Measurements from ENCODE around the gene CHRNA10. TPM values are rescaled to one million over a fixed set of nuclear protein-coding genes. Genes with fewer than 3 reads are reported as not detected.
"Not testable (repeated sequence)": the region's sequence is repeated elsewhere in the genome, so short reads cannot be mapped to it uniquely, and the experiment has no call there.

The CHRNA10 gene
- total RNA-seq, 4 donors from 2014 or later = 0.38 to 1.1 (median 1.1) TPM; not detected in 1

- Histone ChIP-seq H3K27me3 (peaks cover 0 to 5% (median 0%) of the 10 kb centered on the region in 4 donors), H3K4me1 (no peaks in the 10 kb centered on the region), H3K9me3 (no peaks in the 10 kb centered on the region), H3K36me3 (peaks cover 0 to 12% (median 0%) of the 10 kb centered on the region in 3 donors), H3K27ac (no peak overlapping the region), H3K4me3 (no peak overlapping the region)
- WGBS, 2 donors = 73 to 91% methylated on average over 3 to 15 of the region's 33 CpGs
- DNase-seq = no peak
- no peak for TF ChIP-seq CTCF (IDR thresholded peaks at IDR 0.05)
- no peak for TF ChIP-seq POLR2A (IDR thresholded peaks at IDR 0.05)
- intact Hi-C loops (cut with DNase I) = no loop called here
Observed at GRCh38 chr11:3659595-3660515, 11.3 kb downstream of the CHRNA10 start.

GRCh38 chr11:3658252-3658651 is 12.9 kb downstream of the CHRNA10 start:
- TF ChIP-seq CTCF (IDR thresholded peaks at IDR 0.05) = no peak
- no peak for TF ChIP-seq POLR2A (IDR thresholded peaks at IDR 0.05)
- intact Hi-C loops (cut with DNase I) = no loop called here
- WGBS, 2 donors = 86 to 90% methylated on average over 7 of the region's 8 CpGs
- H3K27me3 ChIP-seq = peaks cover 0 to 5% (median 0%) of the 10 kb centered on the region in 4 donors
- H3K9me3 ChIP-seq = no peaks in the 10 kb centered on the region
- H3K27ac ChIP-seq = no peak overlapping the region
- no peaks in the 10 kb centered on the region for H3K36me3 ChIP-seq
- no peaks in the 10 kb centered on the region for H3K4me1 ChIP-seq
- H3K4me3 ChIP-seq = no peak overlapping the region
- DNase-seq = no peak

- DNase-seq; H3K4me1 ChIP-seq; H3K4me3 ChIP-seq; H3K36me3 ChIP-seq; H3K27ac ChIP-seq; H3K27me3 ChIP-seq; H3K9me3 ChIP-seq; intact Hi-C loops (cut with DNase I): not testable (repeated sequence)
- 77 to 90% methylated on average over 3 to 5 of the region's 5 CpGs for WGBS, 2 donors
Observed at GRCh38 chr11:3657331-3657730, 13.9 kb downstream of the CHRNA10 start.

- Histone ChIP-seq H3K9me3 (no peaks in the 10 kb centered on the region), H3K4me1 (no peaks in the 10 kb centered on the region), H3K27ac (no peak overlapping the region), H3K27me3 (peaks cover 0 to 5% (median 0%) of the 10 kb centered on the region in 4 donors), H3K4me3 (no peak overlapping the region), H3K36me3 (no peaks in the 10 kb centered on the region)
- DNase-seq = no peak
- 83 to 94% methylated on average over 2 to 3 of the region's 3 CpGs for WGBS, 2 donors
- intact Hi-C loops (cut with DNase I) = no loop called here
- TF ChIP-seq POLR2A (IDR thresholded peaks at IDR 0.05) = no peak
- no peak for TF ChIP-seq CTCF (IDR thresholded peaks at IDR 0.05)
Observed at GRCh38 chr11:3655547-3655946, 15.6 kb downstream of the CHRNA10 start.

GRCh38 chr11:3652514-3652913 is 18.7 kb downstream of the CHRNA10 start:
- H3K27me3 ChIP-seq = peaks cover 0 to 22% (median 0%) of the 10 kb centered on the region in 4 donors
- H3K9me3 ChIP-seq; H3K36me3 ChIP-seq; H3K4me1 ChIP-seq; DNase-seq; H3K4me3 ChIP-seq; intact Hi-C loops (cut with DNase I); H3K27ac ChIP-seq: not testable (repeated sequence)
- 47 to 93% methylated on average over 3 of the region's 3 CpGs for WGBS, 2 donors

GRCh38 chr11:3649374-3649773 is 21.8 kb downstream of the CHRNA10 start:
- H3K9me3 ChIP-seq; H3K4me3 ChIP-seq; H3K27ac ChIP-seq; H3K4me1 ChIP-seq; intact Hi-C loops (cut with DNase I); DNase-seq; H3K36me3 ChIP-seq: not testable (repeated sequence)
- H3K27me3 ChIP-seq = peaks cover 0 to 23% (median 0%) of the 10 kb centered on the region in 4 donors
- WGBS, 2 donors = 33 to 49% methylated on average over 9 of the region's 9 CpGs

- H3K4me1 ChIP-seq; intact Hi-C loops (cut with DNase I); H3K9me3 ChIP-seq; DNase-seq; H3K36me3 ChIP-seq; H3K4me3 ChIP-seq; H3K27ac ChIP-seq: not testable (repeated sequence)
- 67 to 76% methylated on average over 11 to 13 of the region's 13 CpGs for WGBS, 2 donors
- H3K27me3 ChIP-seq = peaks cover 0 to 26% (median 0%) of the 10 kb centered on the region in 4 donors
Observed at GRCh38 chr11:3648843-3649242, 22.3 kb downstream of the CHRNA10 start.

Measured in esophagus squamous epithelium (tissue), 5 donors.